ENCODE measurements around the gene PRDM1. TPM values are rescaled to one million over a fixed set of nuclear protein-coding genes. Genes with fewer than 3 reads are reported as not detected.

PRDM1 gene
- total and polyA plus RNA-seq, 2 of the 13 experiments (the other 11 are each of a cell fraction or from before 2014, with no cell fraction given) = 0.13 TPM; not detected in 1

- DNase-seq (ENCODE audit: low spot score) (no peak), FAIRE-seq (no peak), ATAC-seq (no peak)
- H4K20me1 ChIP-seq (ENCODE audit: insufficient read depth, low read length) = no peaks in the 10 kb centered on the region
- no peak overlapping the region for H3K9ac ChIP-seq (ENCODE audit: insufficient read depth, low read depth, low read length)
- no TSS peak for BruUV-seq (replicated peaks)
- intact Hi-C loops (cut with micrococcal nuclease; ENCODE audit: unreplicated experiment) = no loop called here
- H3K4me1 ChIP-seq (ENCODE audit: insufficient read depth, low read length) = no peaks in the 10 kb centered on the region
- 32% methylated on average over 13 of the region's 14 CpGs for WGBS (ENCODE audit: low lambda C conversion rate)
- H2AFZ ChIP-seq (ENCODE audit: low read length) = no peak overlapping the region
- H3K4me3 ChIP-seq (replicated peaks in 1 of 3; ENCODE audit: insufficient read depth in 1 of 3, low read depth in 2 of 3, low read length in 3 of 3) = no peak overlapping the region
- ChIA-PET CTCF (ENCODE audit: low intra/inter-chr PET ratio, low total read pairs) (no interaction called here), POLR2A (no interaction called here)
- no peaks in the 10 kb centered on the region for H3K9me3 ChIP-seq (ENCODE audit: low read length)
- in situ Hi-C loops (cut with HindIII; ENCODE audit: extremely low pct_ligation_motif_present, low pct_unique_long_range_greater_than_20kb) = no loop called here
- H3K4me2 ChIP-seq (ENCODE audit: low read depth, low read length) = no peak overlapping the region
- no peaks in the 10 kb centered on the region for H3K36me3 ChIP-seq (replicated peaks in 1 of 2; ENCODE audit: control insufficient read depth in 1 of 2, insufficient read depth in 2 of 2, low read length in 2 of 2)
- H3K27me3 ChIP-seq (ENCODE audit: control insufficient read depth in 1 of 2, insufficient read depth in 2 of 2, low read length in 2 of 2) = peaks cover 0 to 46% of the 10 kb centered on the region in 2 experiments; a peak in 3 of 5 replicates
- no peak overlapping the region for H3K27ac ChIP-seq (ENCODE audit: extremely low read length, insufficient read depth, low read length)
- H3K79me2 ChIP-seq (ENCODE audit: insufficient read depth, low read length) = no peaks in the 10 kb centered on the region
- TF ChIP-seq ZNF800 (CRISPR knock-in tag; IDR thresholded peaks at IDR 0.05) (no peak), EED (CRISPR knock-in tag; IDR thresholded peaks at IDR 0.05) (no peak), KLF16 (CRISPR knock-in tag; IDR thresholded peaks at IDR 0.05) (no peak), MAZ (IDR thresholded peaks at IDR 0.05; ENCODE audit: borderline replicate concordance, low read depth, low read length) (no peak), MAZ (CRISPR knock-in tag; IDR thresholded peaks at IDR 0.05; ENCODE audit: low read depth) (no peak), NKX3-1 (CRISPR knock-in tag; IDR thresholded peaks at IDR 0.05) (no peak), HMGA1 (CRISPR knock-in tag; conservative IDR thresholded peaks at IDR 0.05) (no peak), ZNF703 (CRISPR knock-in tag; IDR thresholded peaks at IDR 0.05; ENCODE audit: borderline replicate concordance) (no peak), CERS6 (CRISPR knock-in tag; IDR thresholded peaks at IDR 0.05) (no peak), TBX2 (CRISPR knock-in tag; IDR thresholded peaks at IDR 0.05; ENCODE audit: borderline replicate concordance) (no peak), SRSF4 (IDR thresholded peaks at IDR 0.05; ENCODE audit: low read depth, low read length, poor library complexity, severe bottlenecking) (no peak), BRCA1 (CRISPR knock-in tag; IDR thresholded peaks at IDR 0.05) (no peak), ZNF552 (CRISPR knock-in tag; IDR thresholded peaks at IDR 0.05; ENCODE audit: borderline replicate concordance) (no peak), LRRFIP1 (CRISPR knock-in tag; conservative IDR thresholded peaks at IDR 0.05) (no peak), JUND (CRISPR knock-in tag; IDR thresholded peaks at IDR 0.05) (no peak), ZNF430 (CRISPR knock-in tag; IDR thresholded peaks at IDR 0.05) (no peak), ZNF513 (CRISPR knock-in tag; conservative IDR thresholded peaks at IDR 0.05) (no peak)
These were observed 21.0 kb downstream of the PRDM1 start for GRCh38 chr6:106107043-106107613.
